Cardiac septum (tissue), 1 donor: ENCODE data around the gene GNA14. TPM values are rescaled to one million over a fixed set of nuclear protein-coding genes. Genes with fewer than 3 reads are reported as not detected.
"Not testable (repeated sequence)": the region's sequence is repeated elsewhere in the genome, so short reads cannot be mapped to it uniquely, and the experiment has no call there.

Experiments
- DNase-seq: peaks from one replicate; pipeline ENCODE4 v3.0.0-alpha.2; 2020; ENCODE audit warnings: low spot score
- intact Hi-C: fragments of 100-400 bp; cut with DNase I; formaldehyde crosslinking; loops from one replicate; pipeline ENCODE4 v1.14.0; 2022
- total RNA-seq: library from RNA; stranded (reverse); fragmentation: NEBNext Ultra II Directional; extraction: Animal tissue kit (Norgen Biotek cat#: 25700); gene quantifications from one replicate; pipeline ENCODE4 v1.2.1, GENCODE V29; 2021
- donor health status: DM: no; HTN: no; CAD: no.

GNA14 gene
- total RNA-seq, 1 donor from 2014 or later: 2.7 TPM

DNA sequence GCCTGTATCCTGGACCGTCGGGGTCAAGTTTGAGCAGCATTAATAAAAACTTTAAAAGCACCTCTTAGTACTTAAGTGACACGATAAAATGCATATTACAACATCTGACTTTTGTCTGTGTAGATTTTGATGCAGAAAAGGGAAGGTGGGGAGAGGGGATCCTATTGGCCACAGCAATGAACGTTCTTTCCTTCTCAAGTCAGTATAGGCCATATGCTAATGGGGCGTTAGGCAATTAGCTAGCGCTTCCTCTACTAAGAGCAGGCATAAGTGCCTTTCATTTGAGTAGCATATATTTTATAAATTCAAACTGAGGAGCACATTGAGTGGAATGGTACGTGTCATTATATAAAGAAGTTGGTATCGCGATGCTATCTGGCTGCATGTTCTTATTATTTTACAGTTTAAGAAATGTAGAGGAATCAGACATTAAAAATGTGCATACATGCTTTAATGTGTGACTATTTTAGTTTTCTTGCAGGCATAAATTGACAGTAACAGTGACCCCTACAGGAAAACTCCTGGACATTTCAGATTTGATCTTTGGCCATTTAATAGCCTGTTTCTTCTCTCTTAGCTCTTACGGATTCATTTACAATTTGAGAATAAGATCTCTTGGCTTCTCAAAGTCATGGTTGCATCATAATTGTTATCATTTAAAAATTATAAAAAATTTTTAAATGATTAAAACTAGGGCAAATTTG lies 1.1 kb upstream of the GNA14 start:
- no peak for DNase-seq
- intact Hi-C loops: loop anchor here (2.0 to 10.0 kb wide), 2 partner anchors 134 to 192 kb away; no protein-coding TSS in a partner anchor

DNA sequence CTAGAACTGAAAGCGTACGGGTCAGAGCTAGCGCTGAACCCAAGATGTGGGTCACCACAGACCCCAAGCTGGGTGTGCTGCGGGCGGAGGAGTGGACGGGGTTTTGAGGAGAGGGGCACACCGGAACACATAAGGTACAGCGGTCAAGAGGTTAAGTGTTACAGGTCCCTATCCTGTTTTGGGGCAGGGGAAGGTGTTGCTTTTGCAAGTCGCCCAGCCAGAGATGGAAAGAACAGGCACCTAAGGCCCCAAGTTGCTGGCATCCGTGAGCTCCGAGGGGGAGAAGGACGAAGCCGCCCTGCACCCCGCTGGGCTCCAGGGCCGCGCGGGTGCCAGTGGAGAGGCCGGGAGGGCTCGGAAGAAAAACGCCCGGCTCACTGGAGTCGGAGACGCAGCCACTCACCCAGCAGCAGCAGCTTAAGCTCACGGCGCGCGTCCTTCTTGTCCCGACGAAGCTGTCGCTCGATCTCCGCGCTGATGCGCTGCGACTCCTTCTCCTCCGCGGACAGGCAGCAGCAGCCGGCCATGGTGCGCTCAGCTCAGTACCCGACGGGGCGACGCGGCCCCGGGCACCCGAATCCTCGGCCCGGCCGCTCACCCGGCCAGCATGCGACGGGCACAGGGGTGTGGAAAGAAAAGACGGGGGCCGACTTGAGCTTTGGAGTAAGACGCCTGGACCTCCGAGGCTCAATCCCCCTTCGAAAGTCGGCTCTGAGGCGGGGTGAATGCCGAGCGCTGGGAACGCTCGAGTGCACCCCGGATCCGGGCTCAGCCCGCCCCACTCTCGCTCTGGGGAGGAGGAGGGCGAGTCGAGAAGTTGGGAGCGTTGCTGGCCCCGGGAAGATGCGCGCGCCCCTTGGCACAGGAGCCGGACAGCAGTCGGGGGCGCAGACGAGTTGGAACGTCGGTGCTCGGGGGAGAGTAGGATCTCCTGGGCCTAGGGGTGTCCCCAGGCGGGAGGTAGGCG lies 572 bp downstream of the GNA14 start:
- intact Hi-C loops: loop anchor here (2.0 to 10.0 kb wide), 2 partner anchors 133 to 191 kb away; no protein-coding TSS in a partner anchor
- DNase-seq: no peak

DNA sequence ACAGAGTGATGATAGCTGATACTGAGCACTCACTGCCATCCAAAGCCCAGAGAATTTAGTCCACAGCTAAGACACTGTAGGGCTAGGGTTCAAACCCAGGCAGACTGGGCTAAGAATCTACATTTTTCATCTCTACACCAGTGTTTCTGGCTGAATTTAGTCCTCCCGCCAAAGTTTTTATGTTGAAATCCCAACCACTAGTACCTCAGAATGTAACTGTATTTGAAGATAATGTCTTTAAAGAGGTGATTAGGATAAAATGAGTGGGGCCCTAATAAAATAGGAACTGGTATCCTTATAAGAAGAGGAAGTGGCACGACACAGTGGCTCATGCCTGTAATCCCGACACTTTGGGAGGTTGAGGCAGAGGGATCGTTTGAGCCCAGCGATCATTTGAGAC lies 4.3 kb downstream of the GNA14 start:
- DNase-seq: no peak
- intact Hi-C loops: loop anchor here (10.0 kb wide), 1 partner anchor 129 kb away; no protein-coding TSS in a partner anchor

DNA sequence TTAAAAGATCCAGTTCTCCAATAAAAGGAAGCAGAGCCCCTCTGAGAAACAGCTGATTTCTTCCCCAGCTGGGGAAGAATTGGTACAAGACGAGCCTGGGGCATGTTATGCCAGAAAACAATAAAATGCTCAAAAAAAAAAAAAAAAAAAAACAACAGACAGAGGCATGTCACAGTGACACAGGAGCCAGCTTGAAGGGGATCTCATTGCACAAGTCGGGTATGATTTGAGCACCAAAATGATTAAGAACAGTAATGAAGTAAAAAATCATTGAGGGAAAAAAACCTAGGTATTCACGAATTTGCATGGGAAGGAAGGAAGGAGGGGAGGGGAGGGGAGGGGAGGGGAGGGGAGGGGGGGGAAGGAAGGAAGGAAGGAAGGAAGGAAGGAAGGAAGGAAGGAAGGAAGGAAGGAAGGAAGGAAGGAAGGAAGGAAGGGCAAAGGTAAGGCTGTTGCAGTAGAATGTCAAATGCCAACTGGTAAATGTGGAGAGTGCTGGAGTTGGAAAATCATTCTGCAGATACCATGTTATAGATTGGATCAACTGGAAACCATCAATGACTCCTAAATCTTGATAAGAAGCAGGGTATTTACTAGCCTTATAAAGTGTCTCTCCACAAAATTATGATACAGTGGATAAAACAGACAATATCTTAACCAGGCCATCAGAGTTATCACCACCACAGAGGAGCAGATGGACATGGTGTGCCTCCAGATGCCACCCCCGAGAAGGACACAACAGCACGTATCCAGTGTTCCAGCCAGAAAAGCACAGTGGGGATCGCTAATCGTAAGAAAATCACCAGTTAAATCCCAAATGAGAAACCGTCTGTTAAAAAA lies 7.2 kb downstream of the GNA14 start:
- no peak for DNase-seq
- intact Hi-C loops: loop anchor here (10.0 kb wide), 1 partner anchor 126 kb away; no protein-coding TSS in a partner anchor

DNA sequence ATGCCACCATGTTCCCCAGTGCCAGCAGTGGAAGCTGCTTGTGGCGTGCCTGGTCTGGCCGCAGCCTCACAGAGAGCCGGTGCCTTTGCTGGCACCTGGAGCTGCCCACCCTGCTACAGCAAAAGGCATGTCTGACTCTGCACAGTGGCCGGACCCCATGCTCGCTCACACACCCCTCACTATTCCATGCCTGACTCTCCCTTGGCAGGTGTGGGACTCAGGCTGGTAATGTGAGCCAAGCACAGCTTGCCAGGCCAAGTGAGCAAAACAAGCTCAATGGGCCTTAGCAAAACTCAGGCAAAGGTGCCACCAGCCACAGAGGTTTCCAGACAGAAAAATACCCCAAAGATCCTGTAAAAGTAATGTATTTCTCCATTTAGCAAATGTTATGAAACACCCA lies 15.5 kb downstream of the GNA14 start:
- intact Hi-C loops: no loop called here
- DNase-seq: no peak

DNA sequence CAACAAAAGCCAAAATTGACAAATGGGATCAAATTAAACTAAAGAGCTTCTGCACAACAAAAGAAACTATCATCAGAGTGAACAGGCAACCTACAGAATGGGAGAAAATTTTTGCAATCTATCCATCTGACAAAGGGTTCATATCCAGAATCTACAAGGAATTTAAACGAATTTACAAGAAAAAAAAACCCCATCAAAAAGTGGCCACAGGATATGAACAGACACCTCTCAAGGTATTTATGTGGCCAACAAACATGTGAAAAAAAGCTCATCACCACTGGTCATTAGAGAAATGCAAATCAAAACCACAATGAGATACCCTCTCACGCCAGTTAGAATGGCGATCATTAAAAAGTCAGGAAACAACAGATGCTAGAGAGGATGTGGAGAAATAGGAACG lies 19.3 kb downstream of the GNA14 start:
- DNase-seq, intact Hi-C loops: not testable (repeated sequence)

DNA sequence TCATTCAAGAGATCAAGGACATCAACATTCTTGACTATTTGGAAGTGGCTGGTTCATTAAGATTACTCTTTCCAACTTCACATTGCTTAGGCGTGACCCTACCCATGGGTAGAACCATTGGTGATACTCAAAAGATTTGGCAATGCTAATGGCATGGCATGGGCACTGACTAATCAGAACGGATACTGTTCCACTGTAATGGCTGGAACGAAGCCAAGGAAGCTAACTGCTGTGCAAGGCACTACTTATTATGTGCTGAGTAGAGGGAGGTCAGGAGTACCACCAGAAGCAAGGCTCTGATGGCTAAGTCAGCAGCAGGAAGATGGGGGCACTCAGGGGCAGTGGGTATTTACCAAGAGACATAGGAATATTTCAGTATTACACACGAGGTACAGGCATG lies 31.9 kb downstream of the GNA14 start:
- intact Hi-C loops: no loop called here
- DNase-seq: no peak

DNA sequence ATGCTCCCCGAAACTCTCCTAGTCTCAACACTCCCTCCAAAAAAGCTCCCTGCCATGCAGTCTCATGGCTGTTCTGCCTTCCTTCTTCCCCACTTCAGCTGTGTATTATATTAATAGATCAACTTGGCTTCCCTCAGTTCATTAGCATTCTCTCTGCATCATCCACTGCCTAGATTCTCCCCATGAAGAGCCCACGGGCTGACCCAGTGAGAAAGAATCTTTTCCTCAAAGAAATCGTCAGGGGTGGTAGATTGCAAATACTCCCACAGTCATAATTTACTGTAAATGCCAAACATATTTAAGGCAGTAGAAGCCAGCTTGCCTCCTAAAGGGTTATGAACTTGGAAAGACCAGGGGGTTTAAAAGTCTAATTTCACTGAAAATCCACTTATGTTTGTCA lies 33.5 kb downstream of the GNA14 start:
- no peak for DNase-seq

DNA sequence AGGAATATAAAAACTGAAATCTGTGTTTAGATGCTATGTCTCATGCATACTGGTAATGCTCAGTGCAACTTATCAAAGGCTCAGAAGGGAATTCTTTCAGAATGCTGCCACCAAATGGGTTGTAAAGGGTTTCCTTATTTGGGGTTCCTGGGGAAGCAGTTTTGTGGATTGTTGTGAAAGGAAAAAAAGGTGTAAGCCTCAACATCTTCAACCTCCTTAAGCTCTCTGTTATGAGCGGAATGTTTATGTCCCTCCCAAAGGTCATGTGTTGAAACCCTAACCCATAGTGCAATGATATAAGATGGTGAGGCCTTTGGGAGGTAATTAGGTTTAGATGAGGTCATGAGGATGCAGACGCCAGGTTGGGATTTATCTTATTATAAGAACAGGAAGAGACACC lies 41.6 kb downstream of the GNA14 start:
- no peak for DNase-seq
- intact Hi-C loops: loop anchor here (5.0 kb wide), 1 partner anchor 149 kb away; no protein-coding TSS in a partner anchor

More for the DNA sequence above, 33.5 kb downstream of the GNA14 start:
- intact Hi-C loops: no loop called here

DNA sequence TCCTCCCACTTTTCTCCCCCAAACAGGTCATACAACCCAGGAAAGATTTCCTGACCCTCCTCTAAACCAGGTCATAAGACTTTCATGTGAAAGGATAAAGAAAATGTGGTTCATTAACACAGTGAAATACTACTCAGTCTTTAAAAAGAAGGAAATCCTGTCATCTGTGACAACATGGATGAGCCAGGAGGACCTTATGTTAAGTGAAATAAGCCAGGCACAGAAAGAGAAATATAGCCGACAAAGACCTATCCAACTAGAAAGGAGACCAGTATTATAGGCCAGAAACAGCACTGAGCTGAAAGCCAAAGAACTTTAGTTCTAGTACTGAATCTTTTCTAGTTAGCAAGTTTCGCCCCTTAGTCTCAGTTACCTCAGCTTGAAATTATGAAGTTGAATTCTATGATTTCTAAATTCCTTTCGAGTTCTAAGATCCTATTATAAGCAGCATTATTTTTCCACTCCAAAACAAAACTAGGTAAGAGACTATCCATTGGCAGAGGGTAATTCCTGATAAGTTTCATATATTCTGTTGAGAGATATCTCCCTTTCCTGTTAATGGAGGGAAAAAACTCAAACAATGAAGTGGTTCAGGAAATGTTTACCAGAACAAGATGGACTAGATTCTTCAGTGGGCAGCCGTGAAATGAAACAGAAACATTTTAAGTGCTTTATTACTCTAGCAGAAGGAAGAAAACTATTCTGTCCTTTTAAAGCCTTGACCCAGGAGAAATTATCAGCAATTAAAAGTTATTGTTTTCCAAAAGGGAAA lies 42.5 kb downstream of the GNA14 start:
- intact Hi-C loops: loop anchor here (5.0 kb wide), 1 partner anchor 148 kb away; no protein-coding TSS in a partner anchor
- no peak for DNase-seq

DNA sequence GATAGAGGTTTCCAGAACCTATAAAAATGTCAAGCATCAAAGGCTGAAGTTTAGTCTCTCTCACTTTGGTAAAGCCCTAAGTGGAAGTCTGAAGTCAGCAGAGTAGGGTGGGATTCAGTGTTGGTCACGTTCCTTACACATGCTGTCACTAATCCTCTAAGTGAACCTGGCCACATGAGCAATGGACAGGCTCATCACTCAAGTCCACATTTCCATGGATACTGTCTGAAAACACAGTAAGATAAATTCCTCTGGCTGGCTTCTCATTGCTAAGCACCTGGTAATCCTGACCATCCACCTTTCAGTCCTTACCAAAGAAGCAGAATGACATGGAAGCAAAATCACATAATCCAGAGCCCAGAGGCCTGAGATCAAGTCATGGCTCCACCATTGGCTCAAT lies 43.8 kb downstream of the GNA14 start:
- DNase-seq: no peak
- intact Hi-C loops: loop anchor here (5.0 kb wide), 1 partner anchor 87 kb away; no protein-coding TSS in a partner anchor

DNA sequence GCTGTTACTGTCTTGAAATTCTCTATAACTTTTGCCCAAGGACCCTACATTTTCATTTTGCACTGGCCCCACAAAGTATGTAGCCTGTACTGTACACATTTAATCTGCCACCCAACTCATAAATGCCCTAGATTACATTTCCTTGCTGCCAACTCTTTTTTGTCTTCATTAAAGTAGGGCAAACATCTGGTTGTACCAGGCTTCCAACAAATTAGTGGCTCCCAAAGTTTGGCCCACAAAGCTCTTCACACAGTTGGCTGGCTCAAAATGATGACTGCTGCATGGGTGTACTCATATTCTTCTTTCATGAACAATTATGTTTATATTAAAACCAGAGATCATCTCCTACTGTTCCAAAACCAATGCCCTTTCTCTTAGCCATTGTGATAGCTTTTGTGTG lies 45.3 kb downstream of the GNA14 start:
- no peak for DNase-seq
- intact Hi-C loops: loop anchor here (5.0 kb wide), 1 partner anchor 86 kb away; no protein-coding TSS in a partner anchor

DNA sequence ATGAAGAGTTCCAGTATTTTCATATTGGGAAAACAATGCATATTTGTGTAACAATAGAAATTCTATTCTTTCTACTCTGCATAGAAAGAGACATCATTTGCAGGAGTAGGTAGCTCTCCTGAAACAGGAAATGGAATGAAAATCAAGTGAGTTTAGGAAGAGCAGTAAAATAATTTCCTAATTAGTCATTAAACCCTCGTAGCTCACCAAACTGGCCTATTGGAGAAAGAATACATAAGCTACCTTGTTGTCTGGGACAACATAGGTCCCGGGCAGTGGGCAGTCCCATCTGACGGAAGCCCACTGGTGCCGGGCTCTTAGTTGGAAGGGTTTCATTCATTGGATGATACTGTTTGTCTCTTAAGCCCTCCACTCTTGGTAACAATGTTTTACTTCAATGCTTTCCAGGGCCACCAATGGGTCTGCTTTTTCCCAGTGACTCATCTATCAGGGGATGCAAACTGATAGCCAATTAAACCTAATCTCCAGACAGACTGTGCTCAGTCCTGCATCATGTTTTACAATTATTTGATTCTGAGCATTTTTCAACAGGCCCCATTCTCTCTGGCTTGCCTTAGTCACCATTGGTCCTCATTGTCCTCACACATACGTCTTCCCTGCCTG lies 46.5 kb downstream of the GNA14 start:
- no peak for DNase-seq
- intact Hi-C loops: loop anchor here (5.0 kb wide), 1 partner anchor 84 kb away; no protein-coding TSS in a partner anchor

DNA sequence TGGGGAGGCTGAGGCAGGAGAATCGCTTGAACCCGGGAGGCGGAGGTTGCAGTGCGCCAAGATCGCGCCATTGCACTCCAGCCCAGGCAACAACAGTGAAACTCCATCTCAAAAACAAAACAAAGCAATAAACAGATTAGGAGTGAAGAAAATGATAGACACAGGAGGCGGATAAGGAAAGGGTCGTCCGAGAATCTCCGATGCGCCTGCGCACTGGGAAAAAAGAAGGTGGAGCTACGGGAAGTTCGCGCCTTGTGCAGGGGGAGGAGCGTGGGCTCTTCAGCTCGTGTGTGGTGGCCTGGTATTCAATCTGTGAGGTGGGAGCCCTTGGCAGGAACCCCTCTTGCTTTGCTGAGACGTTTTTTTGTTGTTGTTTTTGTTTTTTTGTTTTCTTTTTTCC lies 47.3 kb downstream of the GNA14 start:
- DNase-seq: no peak
- intact Hi-C loops: loop anchor here (5.0 kb wide), 1 partner anchor 84 kb away; no protein-coding TSS in a partner anchor

DNA sequence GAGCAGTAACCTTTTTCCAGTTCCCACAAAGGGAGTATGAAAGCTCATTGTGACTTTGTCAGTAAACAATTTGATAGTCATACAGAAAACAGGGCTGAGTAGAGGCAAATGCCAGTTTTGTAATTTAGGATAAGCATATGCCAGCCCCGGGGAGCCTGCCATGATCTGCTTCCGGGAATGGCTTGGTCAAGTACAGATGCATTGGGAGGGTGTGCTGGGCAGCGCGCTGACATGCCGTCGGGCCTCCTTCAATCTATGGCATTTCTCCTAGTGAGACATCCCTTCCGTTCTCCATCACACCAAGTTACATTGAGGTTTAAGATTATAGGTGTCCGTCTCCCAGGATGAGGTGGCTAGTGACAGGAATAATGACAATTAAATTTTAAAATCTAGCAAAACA lies 48.6 kb downstream of the GNA14 start:
- no peak for DNase-seq

DNA sequence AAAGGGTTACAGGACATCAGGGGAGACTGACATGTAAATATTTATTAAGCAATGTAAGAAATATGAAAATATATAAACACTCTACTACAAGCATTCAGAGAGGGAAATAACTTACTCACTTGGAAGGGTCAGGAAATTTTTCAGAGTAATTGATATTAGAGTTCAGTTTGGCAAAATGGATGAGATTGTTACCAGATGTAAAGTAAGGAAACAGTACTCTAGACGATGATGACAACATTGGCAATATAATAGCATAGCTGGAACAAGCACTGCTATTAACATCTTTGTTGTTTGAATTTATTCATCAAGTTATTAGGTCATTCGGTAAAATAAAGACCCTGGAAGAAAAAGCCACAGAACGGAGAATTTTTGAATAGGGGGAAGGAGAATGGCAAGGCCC lies 49.1 kb downstream of the GNA14 start:
- DNase-seq: no peak
- intact Hi-C loops: no loop called here

More for the DNA sequence above, 48.6 kb downstream of the GNA14 start:
- intact Hi-C loops: no loop called here

DNA sequence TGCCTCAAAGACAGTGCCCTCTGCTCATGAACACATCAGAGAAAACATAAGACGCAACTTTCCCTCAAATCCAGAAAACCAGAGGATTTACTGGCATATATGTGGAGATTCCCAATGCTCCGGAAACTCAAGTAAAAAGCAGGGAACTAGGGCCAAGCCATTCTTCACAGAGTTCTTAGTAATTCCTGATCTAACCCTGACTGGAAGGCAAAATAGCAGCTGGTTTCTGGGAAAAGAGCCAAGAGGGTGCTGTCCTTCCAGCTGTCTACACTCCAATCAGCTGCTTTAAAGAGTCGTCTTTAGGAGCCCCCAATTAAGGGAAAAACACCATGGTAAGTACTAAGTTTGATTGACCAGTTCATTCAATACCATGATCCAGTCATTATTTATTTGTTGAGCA lies 49.6 kb downstream of the GNA14 start:
- intact Hi-C loops: no loop called here
- DNase-seq: no peak

DNA sequence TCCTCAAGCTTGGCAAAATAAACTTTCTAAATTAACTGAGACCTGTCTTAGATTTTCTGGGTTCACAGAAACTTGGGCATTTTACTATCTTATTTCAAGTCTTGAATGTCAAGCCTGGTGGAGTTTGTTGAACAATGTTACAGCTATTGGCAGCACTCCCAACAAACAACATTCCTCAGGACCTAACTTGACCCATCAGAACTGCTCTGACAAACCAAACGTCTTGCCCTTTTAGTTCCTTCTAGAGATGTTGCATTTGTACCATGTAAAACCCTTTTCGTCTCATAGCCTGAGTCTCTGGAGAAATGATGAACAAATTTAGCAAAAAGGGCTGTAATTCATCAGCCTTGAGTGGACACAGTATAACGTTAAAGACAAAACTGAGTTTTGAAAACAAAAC lies 51.1 kb downstream of the GNA14 start:
- intact Hi-C loops: no loop called here
- no peak for DNase-seq
